22Rv1 (cell line): ENCODE data around the gene CDC16.

Experiments used
- ZFX ChIP-seq: fragments of 450-650 bp; IDR thresholded peaks from 2 replicates; pipeline ENCODE4 v1.6.1; 2017; ENCODE audit warnings: antibody characterized with exemption, borderline replicate concordance
- TF ChIP-seq, protein P1 (sequence below): fragments of 450-650 bp; IDR thresholded peaks from 2 replicates; pipeline ENCODE4 v1.5.1; 2017; ENCODE audit warnings: mild to moderate bottlenecking

DNA sequence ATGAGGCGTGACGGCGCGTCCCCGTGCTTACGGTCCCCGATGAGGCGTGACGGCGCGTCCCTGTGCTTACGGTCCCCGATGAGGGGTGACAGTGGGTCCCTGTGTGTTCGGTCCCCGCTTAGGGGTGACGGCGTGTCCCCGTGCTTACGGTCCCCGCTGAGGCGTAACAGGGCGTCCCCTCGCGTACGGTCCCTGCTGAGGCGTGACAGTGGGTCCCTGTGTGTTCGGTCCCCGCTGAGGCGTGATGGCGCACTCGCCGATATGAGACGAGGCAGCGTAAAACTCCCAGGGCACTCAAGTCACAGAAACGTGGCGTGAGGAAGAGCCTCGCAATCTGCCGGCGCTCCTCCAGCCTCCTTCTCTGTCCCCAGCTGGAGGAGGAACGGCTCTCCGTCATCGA is 34.7 kb upstream of the CDC16 start:
- TF ChIP-seq, protein P1, sequence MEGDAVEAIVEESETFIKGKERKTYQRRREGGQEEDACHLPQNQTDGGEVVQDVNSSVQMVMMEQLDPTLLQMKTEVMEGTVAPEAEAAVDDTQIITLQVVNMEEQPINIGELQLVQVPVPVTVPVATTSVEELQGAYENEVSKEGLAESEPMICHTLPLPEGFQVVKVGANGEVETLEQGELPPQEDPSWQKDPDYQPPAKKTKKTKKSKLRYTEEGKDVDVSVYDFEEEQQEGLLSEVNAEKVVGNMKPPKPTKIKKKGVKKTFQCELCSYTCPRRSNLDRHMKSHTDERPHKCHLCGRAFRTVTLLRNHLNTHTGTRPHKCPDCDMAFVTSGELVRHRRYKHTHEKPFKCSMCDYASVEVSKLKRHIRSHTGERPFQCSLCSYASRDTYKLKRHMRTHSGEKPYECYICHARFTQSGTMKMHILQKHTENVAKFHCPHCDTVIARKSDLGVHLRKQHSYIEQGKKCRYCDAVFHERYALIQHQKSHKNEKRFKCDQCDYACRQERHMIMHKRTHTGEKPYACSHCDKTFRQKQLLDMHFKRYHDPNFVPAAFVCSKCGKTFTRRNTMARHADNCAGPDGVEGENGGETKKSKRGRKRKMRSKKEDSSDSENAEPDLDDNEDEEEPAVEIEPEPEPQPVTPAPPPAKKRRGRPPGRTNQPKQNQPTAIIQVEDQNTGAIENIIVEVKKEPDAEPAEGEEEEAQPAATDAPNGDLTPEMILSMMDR: no peak
- TF ChIP-seq ZFX: no peak
